Activated naive CD4-positive, alpha-beta T cell treated with Interleukin-2 at 50 U/mL for 16 hours (primary cell): Measurements from ENCODE around the gene OXSM.

Source experiments
- DNase-seq: peaks from one replicate; pipeline ENCODE4 v3.0.0-alpha.2; 2020

The OXSM gene

DNA sequence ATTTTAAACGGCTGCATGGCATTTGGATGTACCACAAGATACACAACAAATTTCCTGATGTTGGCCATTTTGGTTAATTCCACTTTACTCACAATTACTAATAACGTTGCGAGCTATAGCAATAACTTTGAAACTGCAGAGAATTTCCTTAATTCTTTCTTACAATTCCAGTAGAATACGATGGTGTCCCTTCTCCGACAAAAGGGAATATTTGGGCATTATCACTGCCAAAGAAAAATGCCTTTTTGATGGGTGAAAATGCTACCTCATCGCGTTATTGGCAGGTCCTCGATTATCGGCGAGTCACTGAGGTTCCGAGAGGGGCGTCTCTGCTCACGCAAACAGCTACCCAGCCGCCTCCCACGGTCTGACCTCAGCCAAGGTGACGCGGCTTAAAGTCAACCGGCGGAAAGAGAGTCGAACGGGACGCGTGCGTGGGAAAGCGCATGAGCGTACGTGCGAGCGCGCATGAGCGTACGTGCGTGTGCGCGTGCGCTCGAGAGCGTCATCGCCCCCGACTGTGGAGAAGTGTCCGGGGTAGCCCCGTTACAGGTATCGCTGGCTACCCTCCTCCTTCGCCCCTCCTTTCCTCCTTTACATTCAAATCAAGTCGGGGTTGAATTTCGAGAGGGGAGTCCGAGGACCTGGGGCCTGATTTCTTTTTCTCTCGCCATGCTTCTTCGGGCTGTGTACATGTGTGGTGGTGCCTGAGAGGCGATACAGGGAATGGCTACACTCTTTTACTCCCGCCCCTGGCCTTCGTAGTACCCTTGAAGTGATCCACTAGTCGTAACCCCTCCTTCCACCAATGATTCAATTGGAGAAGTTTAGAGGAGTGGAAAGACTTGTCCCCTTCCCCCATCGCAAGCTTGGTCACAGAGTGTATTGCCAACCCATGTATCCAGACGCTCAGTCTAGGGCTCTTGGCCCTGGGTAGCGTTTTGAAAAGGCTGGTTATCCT, at the start of gene OXSM:
TSS of gene OXSM (plus strand) at position 495 of the 961 bp plus-strand sequence. CDS start 931 bp downstream, outside the sequence.
- peak; percentile 96 for DNase-seq

DNA sequence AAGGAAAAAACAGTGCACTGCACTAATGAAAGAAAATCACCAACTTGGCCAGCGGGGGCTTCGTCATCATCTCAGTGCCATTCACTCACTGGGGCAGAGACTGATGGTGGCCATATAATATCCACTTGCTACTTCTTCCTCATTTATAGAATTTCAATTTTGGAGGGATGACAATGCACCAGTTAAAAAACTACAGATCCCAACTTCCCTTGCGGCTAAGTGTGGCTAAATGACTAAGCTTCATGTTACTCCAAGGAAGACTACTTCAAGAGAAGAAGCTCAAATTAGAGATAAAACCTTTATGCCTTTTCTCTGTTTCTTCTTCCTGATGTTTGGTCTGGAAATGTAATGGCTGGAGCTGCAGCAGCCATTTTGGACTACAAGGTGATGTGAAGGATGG, 45.4 kb upstream of the OXSM start:
- no peak for DNase-seq

DNA sequence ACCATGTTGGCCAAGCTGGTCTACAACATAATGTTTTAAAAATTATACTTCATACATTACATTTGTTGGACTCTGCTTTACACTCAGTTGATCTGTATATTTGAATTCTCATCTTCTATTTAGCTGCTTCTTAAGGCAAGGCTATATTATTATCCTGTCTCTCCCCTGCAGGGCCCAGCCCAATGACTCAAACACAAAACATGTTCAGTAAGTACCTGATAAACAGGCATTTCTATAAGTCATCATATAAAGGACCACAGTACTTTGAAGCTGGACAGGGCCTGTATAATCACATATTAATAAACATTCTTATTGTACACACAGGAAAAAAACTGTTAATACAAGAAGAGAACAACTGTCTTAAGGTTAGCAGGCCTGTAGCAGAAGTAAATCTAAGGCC, 42.9 kb upstream of the OXSM start:
- no peak for DNase-seq

DNA sequence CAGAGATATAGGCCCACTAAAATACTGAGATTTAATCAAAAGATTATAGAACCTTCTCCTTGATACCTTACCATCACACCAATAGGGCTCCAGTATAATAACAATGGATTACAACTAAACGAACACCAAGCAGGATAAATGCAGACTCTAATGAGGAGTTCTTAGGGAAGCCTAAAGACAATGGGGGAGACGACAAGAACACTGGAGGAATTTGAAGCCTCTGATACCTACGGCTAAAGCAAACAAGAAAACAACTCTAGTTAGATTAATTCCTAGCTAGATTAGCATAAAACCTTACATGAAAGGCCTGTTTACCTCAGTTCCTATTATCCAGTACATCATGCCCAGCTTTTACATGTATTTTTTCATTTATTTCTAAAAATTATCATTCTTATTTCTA, 41.7 kb upstream of the OXSM start:
- no peak for DNase-seq

DNA sequence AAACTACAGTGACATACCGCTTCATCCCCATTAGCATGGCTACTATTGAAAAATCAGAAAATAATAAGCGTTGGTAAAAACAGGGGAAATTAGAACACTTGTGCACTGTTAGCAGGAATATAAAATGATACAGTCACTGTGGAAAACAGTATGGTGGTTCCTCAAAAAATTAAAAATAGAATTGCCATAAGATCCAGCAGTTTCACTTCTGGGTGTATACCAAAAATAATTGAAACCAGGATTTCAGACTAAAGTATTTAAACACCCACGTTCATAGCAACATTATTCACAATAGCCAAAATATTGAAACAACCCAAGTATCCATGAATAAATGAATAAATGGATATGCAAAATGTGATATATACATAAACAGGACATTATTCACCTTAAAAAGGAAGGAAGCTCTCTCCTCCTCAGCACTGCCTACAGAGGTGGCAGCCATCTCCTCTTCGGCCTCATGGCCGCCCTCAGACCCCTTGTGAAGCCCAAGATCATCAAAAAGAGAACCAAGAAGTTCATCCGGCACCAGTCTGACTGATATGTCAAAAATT, 40.8 kb upstream of the OXSM start:
- no peak for DNase-seq

DNA sequence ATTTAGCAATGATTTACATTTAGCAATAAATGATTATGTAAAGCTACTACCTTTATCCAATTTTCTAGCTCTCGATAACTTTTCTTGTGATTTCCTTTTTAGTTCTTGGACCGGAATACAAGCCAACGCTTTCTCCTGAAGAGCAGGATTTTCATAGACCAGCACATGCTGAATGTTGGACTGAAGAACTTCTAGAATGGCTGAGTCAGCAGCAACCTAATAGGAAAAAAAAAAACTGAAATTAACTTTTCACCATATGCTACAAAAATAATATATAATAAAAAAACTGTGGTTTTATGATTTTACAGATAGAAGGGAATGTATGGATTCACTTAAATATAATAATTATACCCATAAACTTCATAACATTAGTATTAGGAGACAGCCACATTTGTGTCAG, 38.8 kb upstream of the OXSM start:
- no peak for DNase-seq

DNA sequence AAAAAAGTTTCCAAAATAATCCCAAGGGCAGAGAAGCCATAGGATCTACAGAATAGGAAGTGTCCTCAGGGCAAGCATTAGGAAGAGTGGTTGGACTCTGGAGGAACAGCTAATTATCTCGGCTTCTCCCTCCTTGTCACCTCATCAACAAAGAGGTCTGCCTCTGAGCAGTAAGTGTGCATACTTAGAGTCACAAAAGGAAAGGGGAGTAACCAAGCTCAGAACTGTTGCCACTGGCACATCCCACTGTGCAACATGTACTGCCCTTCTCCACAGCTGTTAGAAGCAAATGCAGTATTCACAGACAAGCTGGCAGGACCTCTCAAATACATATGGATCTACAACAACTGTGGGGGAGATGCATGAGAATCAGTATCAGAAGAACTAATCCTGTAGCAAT, 38.2 kb upstream of the OXSM start:
- DNase-seq: no peak

DNA sequence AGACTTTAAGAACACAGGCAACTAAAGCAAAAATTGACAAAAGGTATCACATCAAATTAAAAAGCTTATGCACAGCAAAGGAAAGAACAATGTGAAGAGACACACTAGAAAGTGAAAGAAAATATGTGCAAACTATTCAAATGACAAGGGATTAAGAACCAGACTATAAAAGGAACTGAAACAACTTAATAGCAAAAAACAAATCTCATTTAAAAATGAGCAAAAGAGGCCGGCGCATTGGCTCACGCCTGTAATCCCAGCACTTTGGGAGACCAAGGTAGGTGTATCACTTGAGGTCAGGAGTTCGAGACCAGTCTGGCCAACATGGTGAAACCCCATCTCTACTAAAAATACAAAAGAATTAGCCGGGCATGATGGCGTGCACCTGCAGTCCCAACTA, 21.0 kb upstream of the OXSM start:
- no peak for DNase-seq

DNA sequence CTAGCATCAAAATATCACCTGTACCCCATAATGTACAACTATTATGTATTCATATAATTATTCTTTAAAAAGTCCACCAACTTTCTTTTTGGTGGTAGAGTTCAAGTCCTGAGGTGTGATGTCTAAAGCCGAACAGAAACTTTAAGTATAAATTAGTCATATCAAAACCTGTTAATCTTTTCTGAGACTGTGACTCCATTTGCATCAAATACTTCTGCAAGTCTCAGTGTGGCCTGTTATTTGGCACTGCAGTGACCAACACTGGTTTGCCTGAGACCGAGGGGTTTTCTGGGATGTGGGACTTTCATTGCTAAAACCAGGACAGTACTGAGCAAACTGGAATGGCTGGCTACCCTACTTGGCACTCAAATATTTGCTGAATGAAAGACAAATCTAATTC, 14.0 kb upstream of the OXSM start:
- DNase-seq: no peak

DNA sequence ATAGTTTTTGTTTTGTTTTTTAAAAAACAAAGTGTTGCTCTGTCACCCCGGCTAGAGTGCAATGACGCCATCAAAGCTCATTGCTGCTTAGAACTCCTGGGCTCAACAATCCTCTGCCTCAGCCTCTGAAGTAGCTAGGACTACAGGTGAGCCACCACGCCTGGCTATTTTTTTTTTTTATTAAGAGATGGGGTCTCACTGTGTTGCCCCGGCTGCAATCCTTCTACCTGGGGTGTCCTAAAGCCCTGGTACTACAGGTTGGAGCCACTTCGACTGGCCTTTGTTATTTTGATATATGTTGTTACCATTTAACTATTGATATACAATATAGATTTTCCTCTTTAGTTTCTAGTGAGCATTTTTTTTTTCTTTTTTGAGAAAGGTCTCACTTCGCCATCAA, 9.3 kb upstream of the OXSM start:
- no peak for DNase-seq

DNA sequence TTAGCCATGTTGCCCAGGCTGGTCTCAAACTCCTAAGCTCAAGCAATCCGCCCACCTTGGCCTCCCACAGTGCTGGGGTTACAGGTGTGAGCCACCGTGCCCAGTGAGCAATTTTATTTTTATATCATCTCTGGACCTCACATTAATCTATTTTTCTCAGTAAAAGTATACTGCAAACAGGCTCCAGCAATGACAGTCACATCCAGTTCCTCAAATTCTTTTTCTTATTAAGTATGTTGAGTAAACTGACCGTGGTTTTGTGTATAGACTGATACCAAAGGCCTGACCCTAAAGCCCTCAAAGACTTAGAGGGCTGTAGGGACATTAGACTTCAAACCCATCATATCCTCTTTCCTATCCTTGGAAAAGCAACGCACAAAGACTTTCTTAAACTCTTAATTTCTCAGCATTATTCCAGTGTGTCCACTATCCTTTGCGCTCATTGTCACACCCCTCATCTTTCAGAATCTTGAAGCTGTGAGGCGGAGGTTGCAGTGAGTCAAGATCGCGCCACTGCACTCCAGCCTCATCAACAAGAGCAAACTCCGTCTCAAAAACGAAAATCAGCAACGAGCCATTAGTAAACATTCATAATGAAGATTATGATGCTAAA, 8.6 kb upstream of the OXSM start:
- no peak for DNase-seq

DNA sequence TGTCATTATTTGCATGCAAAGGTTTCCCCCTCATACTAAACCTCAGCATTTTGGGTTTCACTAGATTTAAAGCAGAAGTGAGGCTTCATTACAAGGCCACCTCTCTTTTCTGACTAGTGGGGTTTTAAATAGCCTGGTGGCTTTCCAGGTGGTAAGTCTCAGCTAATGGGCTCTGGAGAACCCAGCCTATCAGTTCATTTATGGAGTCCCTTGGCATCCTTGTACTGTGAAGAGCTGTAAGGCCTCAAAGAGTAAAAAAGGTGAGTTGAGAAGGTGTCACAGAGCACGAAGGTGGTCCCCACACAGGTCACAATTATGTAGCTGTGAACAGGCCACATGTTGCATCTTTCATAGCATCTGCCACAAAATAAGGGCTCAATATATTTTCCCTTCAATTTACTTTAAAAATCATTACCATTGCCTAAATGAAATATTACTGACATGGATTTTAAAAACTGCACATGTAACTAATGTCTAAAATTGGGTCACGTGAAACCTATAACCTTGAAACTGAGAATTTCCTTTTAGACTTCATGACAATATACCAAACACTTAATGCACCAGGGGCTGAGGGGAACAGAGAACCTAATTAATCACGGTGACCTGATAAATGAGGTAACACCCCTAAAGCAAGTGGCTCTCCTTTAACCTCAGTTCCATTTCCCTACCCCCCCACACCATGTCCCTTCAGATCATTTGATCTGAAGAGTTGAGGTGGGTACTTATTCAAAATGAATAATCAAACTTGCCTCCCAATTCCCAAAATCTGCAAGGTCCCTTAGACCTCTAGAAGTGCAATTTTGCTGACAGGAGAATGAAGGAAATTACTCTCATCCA, 7.9 kb upstream of the OXSM start:
- DNase-seq: no peak

DNA sequence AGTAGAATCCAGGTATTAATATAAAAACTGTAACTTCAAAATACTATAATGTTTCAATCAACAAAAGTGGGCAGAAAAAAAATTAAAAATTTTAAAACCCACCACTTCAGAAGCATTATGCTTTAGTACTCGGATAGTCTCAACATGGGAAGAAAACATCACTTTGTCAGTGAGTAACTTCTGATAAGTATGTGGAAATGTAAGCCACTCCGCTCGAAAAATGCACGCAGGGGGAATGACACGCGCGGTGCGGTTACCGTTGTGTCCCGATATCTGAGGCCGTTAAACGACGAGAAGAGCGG, 7.3 kb upstream of the OXSM start:
- DNase-seq: no peak

DNA sequence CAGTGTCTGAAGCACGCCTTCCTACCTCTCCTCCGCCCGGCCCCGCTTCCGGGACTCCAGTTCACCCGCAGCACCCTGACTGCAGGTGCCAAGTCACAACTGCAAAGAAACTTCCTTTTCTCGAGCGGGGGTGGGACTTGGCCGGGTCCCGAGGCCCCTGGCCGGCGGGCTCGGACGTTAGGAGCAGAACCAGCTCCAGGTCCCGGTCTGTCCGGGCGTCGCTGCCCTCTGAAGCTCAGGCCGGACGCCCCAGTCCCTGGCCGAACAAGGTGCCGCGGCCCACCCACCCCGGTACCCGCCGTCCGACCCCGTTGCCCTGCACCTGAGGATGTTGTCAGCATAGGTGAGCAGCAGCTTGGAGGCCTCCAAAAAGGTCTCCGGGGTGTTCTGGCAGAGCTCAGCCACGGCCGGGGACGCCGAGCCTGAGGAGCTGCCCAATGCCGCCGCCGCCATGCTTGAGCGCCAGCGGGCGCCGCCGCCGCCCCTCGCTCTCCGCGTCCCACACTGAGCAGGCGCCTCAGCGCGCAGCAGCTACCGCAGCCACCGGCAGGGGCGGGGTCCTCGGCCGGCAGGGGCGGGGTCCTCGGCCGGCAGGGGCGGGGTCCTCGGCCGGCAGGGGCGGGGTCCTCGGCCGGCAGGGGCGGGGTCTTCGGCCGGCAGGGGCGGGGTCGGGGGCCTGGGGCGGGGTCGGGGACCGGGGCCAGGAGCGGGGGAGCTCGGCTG, 6.8 kb upstream of the OXSM start, which contains the start of gene NGLY1:
TSS of gene NGLY1 (minus strand) at position 506 of the 723 bp plus-strand sequence. CDS start at position 453, 53 bp downstream.
- DNase-seq: peak; percentile 86

DNA sequence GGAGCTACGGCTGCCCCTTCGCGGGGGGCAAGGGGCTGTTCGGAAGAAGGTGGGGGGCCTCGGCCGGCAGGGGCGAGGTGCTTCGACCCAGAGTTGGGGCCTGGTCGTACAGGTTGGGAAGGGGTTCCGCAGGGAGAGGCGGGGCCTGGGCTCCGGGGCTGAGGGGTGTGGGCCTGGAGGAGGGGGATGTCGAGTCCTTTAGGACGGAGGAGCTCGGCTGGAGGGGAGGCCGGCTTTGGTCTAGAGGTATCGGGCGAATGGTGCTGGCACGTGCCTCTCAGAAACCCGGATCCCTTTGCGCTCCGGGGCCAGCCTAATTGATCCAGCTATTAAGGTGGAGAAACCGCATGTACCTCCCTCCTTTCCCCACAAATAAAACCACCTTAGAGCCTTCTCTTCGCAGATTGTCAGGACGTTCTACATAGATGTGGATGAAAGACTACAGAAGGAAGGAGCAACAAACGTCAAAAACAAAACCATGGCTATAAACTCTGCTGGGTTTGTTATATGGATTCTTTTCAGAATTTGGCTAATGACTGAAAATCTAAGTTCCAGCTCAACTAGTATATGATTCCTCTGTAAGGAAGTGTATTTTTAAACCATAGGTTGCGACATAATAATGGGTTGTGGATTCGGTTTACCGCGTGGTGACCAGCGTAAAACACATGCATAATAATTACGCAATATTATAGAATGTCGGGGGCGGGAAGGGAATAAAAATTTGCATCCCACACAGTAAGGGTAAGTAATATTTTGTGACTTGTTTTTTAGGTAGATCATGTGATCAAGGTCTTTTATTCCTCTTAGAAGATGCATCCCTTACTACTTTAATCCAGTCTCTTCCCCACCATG, 6.0 kb upstream of the OXSM start:
- DNase-seq: no peak

DNA sequence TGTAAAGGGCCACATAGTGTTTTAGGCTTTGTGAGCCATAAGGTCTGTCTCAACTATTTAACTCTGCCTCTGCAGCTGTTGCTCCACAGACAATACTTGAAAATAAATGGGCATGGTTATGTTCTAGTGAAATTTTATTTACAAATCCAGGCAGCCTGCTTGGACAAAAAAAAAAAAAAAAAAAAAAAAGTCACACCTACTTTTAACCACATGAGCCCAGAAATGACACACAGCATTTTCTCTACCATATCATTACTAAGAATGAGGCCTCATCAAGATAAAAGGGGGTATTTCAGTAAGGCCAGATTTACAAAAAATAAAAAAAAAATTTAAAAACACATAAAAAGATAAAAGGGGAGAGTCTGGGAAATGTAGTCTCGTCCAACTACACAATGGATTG, 4.9 kb upstream of the OXSM start:
- no peak for DNase-seq

DNA sequence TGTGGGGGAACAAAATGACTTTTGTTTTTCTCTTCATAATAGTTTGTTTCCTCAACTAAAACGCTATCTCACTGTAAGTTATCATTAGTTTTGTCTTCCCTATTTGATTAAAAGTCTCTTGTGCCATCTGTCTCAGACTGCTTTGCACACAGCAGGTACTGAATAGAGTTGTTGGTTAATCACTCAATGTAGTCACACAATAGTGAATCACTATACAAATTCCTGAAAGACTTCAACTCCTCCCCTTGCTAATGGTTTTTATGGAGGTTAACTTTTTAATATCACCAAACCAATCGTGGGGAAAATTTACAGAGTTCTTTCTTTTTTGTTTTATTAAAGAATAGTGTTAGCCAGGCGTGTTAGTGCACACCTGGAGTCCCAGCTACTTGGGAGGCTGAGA, 4.1 kb upstream of the OXSM start:
- no peak for DNase-seq

DNA sequence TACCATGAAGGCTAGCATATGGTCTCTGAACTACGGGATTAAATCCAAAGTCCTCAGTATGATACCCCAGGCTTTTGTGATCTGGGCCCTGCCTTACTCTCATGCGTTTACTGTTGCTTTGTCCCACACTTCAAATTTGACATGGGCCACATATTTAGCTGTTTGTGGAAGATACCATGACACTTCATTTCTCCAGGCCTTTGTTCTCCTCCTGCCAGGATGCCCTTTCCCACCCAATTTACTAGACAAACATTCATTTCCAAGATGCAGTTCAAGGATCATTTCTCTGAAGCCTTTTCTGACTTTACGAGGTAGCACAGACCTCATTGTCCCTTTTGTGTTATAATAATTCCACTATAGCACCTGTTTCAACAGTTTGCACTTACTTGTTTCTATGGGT, 2.2 kb upstream of the OXSM start:
- no peak for DNase-seq

DNA sequence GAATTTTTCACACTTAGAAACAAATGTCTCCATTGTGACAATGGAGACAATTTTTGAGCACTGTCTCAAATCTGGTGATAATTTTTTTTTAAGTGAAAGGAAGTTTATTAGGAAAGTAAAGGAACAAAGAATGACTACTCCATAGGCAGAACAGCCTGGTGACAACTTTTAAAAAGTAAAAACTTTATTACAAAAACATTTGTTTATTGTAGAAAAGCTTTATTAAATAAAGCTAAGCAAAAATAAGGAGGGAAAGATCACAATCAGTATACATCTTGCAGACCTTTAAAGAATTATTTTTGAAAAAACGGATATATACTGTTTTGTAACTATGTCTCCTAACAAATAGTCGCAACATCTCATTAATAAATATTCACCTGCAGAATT, 688 bp upstream of the OXSM start:
- DNase-seq: no peak

DNA sequence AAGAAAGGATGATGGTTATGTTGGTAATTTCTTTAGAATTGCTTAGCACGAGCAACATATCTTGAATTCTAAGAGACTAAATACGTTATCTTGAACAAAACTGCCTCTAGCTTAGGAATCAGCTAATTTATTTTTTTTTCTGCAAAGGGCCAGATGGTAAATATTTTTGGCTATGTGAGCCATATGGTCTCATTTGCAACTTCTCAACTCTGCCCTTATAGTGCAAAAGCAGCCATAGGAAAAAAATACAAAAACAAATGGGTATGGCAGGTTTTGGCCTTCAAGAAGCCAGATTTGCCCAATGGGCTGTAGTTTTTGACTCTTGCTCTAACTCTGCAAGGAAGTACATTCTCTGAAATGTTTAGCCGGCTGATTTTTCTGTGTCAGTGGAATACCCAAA, 11.9 kb downstream of the OXSM start:
- no peak for DNase-seq

DNA sequence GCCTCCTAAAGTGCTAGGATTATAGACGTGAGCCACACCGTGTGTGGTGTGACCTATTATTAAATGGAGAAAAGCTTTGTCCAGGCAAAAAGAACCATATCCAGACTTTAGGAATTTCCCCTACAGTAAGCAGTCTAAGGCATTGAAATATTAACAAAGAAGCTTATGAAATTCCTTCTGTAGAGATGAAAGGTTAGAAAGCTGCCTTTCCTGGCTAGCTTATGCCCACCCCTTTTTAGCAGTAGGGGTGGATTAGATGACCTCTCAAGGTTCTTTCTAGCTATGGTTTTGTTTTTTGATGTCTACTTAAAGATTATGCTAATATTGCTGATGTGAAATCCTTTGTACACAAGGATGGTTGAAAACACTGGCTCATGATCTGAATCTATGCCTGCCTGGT, 13.9 kb downstream of the OXSM start:
- DNase-seq: no peak

DNA sequence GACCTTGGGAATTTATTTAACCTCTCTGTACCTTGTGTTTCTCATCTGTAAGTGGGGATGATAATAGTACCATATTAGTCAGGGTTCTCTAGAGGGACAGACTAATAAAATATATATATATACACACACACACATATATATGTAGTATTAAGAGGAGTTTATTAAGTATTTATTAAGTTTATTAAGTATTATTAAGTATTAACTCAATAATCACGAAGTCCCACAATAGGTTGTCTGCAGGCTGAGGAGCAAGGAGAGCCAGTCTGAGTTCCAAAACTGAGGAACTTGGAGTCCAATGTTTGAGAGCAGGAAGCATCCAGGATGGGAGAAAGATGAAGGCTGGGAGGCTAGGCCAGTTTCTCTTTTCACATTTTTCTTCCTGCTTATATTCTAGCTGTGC, 14.8 kb downstream of the OXSM start:
- DNase-seq: no peak
